K562 (cell line): ENCODE results near the gene FMNL1. TPM values are rescaled to one million over a fixed set of nuclear protein-coding genes. Genes with fewer than 3 reads are reported as not detected.

Source experiments
- CBX5 ChIP-seq: IDR thresholded peaks from 2 replicates; pipeline ENCODE4 v1.6.1; 2014; ENCODE audit warnings: low read depth, borderline replicate concordance
- FOXA3 ChIP-seq, 2 experiments: fragments of 450-650 bp in 1 of 2; sonication (generic) in 1 of 2; formaldehyde crosslinking; IDR thresholded peaks in 1 of 2; conservative IDR thresholded peaks in 1 of 2; 2 replicates each; pipeline versions ENCODE4 v1.4.0 to v1.8.0; 2020 to 2022; ENCODE audit warnings: mild to moderate bottlenecking in 2 of 2, missing genetic modification reagents in 1 of 2
- GATA2 ChIP-seq: sonication (generic); formaldehyde crosslinking; IDR thresholded peaks from 2 replicates; pipeline ENCODE4 v1.4.0; 2020; ENCODE audit warnings: mild to moderate bottlenecking, missing genetic modification reagents
- HDAC6 ChIP-seq: IDR thresholded peaks from 2 replicates; pipeline ENCODE4 v1.6.1; 2012; ENCODE audit warnings: low read depth, mild to moderate bottlenecking, control low read depth, inconsistent platforms, low read length, moderate library complexity
- HES1 ChIP-seq: fragments of 450-650 bp; IDR thresholded peaks from 2 replicates; pipeline ENCODE4 v1.6.1; 2016; ENCODE audit warnings: low read depth, mild to moderate bottlenecking, moderate library complexity
- HOXB6 ChIP-seq: fragments of 250-450 bp; sonication (Bioruptor Pico); IDR thresholded peaks from 2 replicates; pipeline ENCODE4 v1.5.1; 2022; ENCODE audit warnings: mild to moderate bottlenecking, borderline replicate concordance
- JUN ChIP-seq, 2 experiments: sonication (generic) in 1 of 2; formaldehyde crosslinking in 1 of 2; IDR thresholded peaks; 2 replicates each; pipeline versions ENCODE4 v1.6.1 to v1.8.0; 2012 to 2022; ENCODE audit warnings: borderline replicate concordance in 2 of 2, mild to moderate bottlenecking in 2 of 2, improper control_type of control experiment in 1 of 2, low read depth in 1 of 2, low read length in 1 of 2, missing genetic modification reagents in 1 of 2
- MCM5 ChIP-seq: fragments of 450-650 bp; IDR thresholded peaks from 2 replicates; pipeline ENCODE4 v1.6.1; 2016; ENCODE audit warnings: low read depth
- NCOA4 ChIP-seq: fragments of 450-650 bp; IDR thresholded peaks from 2 replicates; pipeline ENCODE4 v1.6.1; 2018; ENCODE audit warnings: mild to moderate bottlenecking; ENCODE audit not compliant: partially characterized antibody
- PHB2 ChIP-seq: fragments of 450-650 bp; IDR thresholded peaks from 2 replicates; pipeline ENCODE4 v1.6.1; 2017; ENCODE audit warnings: low read depth
- PYGO2 ChIP-seq: fragments of 450-650 bp; IDR thresholded peaks from 2 replicates; pipeline ENCODE4 v1.6.1; 2016; ENCODE audit warnings: mild to moderate bottlenecking, missing genetic modification characterization, moderate library complexity, missing compliant biosample characterization
- RBBP5 ChIP-seq: fragments of 200-600 bp; sonication (generic); IDR thresholded peaks from 2 replicates; pipeline ENCODE4 v1.6.1; 2012; ENCODE audit warnings: borderline replicate concordance, mild to moderate bottlenecking, low read length, control low read depth, inconsistent platforms; ENCODE audit not compliant: insufficient read depth, poor library complexity, severe bottlenecking
- RBM15 ChIP-seq: fragments of 200-400 bp; formaldehyde crosslinking; IDR thresholded peaks from 2 replicates; pipeline ENCODE4 v1.6.1; 2018; ENCODE audit warnings: mild to moderate bottlenecking, low read length, moderate library complexity; ENCODE audit not compliant: insufficient read depth
- SAFB2 ChIP-seq: fragments of 200-400 bp; formaldehyde crosslinking; IDR thresholded peaks from 2 replicates; pipeline ENCODE4 v1.6.1; 2018; ENCODE audit warnings: borderline replicate concordance, low read length, low read depth, moderate library complexity; ENCODE audit not compliant: severe bottlenecking
- SMARCA4 ChIP-seq: fragments of 450-650 bp; IDR thresholded peaks from 2 replicates; pipeline ENCODE4 v1.6.1; 2016
- SMC3 ChIP-seq: conservative IDR thresholded peaks from 2 replicates; pipeline ENCODE4 v1.6.1; 2011; ENCODE audit warnings: low read depth, low read length, improper control_type of control experiment; ENCODE audit not compliant: insufficient read depth
- SNRNP70 ChIP-seq: fragments of 200-400 bp; formaldehyde crosslinking; optimal IDR thresholded peaks from 2 replicates; pipeline ENCODE3; 2017; ENCODE audit warnings: low read depth, low read length
- SREBF2 ChIP-seq: sonication (generic); formaldehyde crosslinking; IDR thresholded peaks from 2 replicates; pipeline ENCODE4 v1.4.0; 2020; ENCODE audit warnings: mild to moderate bottlenecking, missing genetic modification reagents
- SRF ChIP-seq, 2 experiments: fragments of 250-450, 450-650 bp in 1 of 2; sonication (Bioruptor Pico) in 1 of 2; sonication (generic) in 1 of 2; formaldehyde crosslinking; IDR thresholded peaks; 2 replicates each; pipeline versions ENCODE4 v1.5.0 to v1.5.1; 2020 to 2022; ENCODE audit warnings: mild to moderate bottlenecking in 1 of 2, missing genetic modification reagents in 1 of 2
- TSHZ1 ChIP-seq: fragments of 250-450 bp; sonication (Bioruptor Pico); IDR thresholded peaks from 2 replicates; pipeline ENCODE4 v1.4.0; 2020; ENCODE audit warnings: mild to moderate bottlenecking, moderate library complexity
- ZC3H8 ChIP-seq: fragments of 450-650 bp; IDR thresholded peaks from 2 replicates; pipeline ENCODE4 v1.6.1; 2017
- ZFP36 ChIP-seq: fragments of 150-350 bp; IDR thresholded peaks from 2 replicates; pipeline ENCODE4 v1.6.1; 2018; ENCODE audit warnings: low read length, low read depth; ENCODE audit not compliant: partially characterized antibody
- ZKSCAN1 ChIP-seq: fragments of 150-350 bp; IDR thresholded peaks from 2 replicates; pipeline ENCODE4 v1.6.1; 2016; ENCODE audit warnings: low read depth, low read length
- ZNF184 ChIP-seq: sonication (generic); formaldehyde crosslinking; IDR thresholded peaks from 2 replicates; pipeline ENCODE4 v1.5.0; 2020; ENCODE audit warnings: missing genetic modification reagents
- ZNF212 ChIP-seq: fragments of 450-650 bp; formaldehyde crosslinking; IDR thresholded peaks from 2 replicates; pipeline ENCODE4 v1.4.0; 2020; ENCODE audit warnings: mild to moderate bottlenecking
- ZNF41 ChIP-seq: fragments of 250-450 bp; sonication (Bioruptor Pico); conservative IDR thresholded peaks from 2 replicates; pipeline ENCODE4 v1.4.0; 2020; ENCODE audit warnings: mild to moderate bottlenecking
- ZSCAN32 ChIP-seq: fragments of 450-650 bp; formaldehyde crosslinking; IDR thresholded peaks from 2 replicates; pipeline ENCODE4 v1.4.0; 2020; ENCODE audit warnings: mild to moderate bottlenecking, moderate library complexity
- polyA plus RNA-seq, 8 experiments: library from polyadenylated mRNA; depleted of rRNA in 4 of 8; stranded (reverse) in 5 of 8; unstranded in 3 of 8; fragments of >200 nt; fragmentation: Nextera tagmentation in 2 of 8; fragmentation: Illumina TruSeq in 1 of 8; extraction: Ambion mirVana in 2 of 8; extraction: Trizol in 1 of 8; gene quantifications; 2 replicates each; pipeline versions ENCODE4 v1.2.1 to v1.2.3, GENCODE V29; 2011 to 2014; ENCODE audit warnings: inconsistent platforms in 1 of 8, missing spikeins in 1 of 8
- total RNA-seq, 7 experiments: library from RNA; depleted of rRNA in 6 of 7; stranded (reverse); fragments of >200 nt in 6 of 7; fragmentation: Illumina TruSeq in 2 of 7; extraction: Trizol in 2 of 7; gene quantifications; 2 replicates each; pipeline versions ENCODE4 v1.2.1 to v1.2.3, GENCODE V29; 2011 to 2021; ENCODE audit warnings: low replicate concordance in 1 of 7

Gene FMNL1
- total and polyA plus RNA-seq, 9 of the 15 experiments (the other 6 are each of a cell fraction or from before 2014, with no cell fraction given): 0.70 to 36.6 (median 7.7) TPM

GRCh38 chr17:45225964-45226530 is 4.4 kb downstream of the FMNL1 start (continued):
- TF ChIP-seq SREBF2 (CRISPR knock-in tag): no peak
- no peak for TF ChIP-seq ZNF41 (CRISPR knock-in tag)
- no peak for TF ChIP-seq ZSCAN32 (CRISPR knock-in tag)
- no peak for TF ChIP-seq FOXA3 (CRISPR knock-in tag; conservative IDR thresholded peaks at IDR 0.05 in 1 of 2, IDR thresholded peaks at IDR 0.05 in 1 of 2)
- TF ChIP-seq HOXB6 (CRISPR knock-in tag): no peak
- no peak for TF ChIP-seq CBX5
- no peak for TF ChIP-seq ZKSCAN1
- TF ChIP-seq TSHZ1 (CRISPR knock-in tag): no peak
- TF ChIP-seq RBBP5: no peak
- TF ChIP-seq HDAC6: no peak
- no peak for TF ChIP-seq MCM5
- peak; percentile 61; the same call in 1 of the 2 replicates for TF ChIP-seq SMARCA4
- TF ChIP-seq SMC3: no peak
- TF ChIP-seq HES1: no peak
- no peak for TF ChIP-seq ZC3H8
- TF ChIP-seq NCOA4: no peak
- no peak for TF ChIP-seq PHB2
- TF ChIP-seq JUN (IDR thresholded peaks at IDR 0.05; ENCODE audit: borderline replicate concordance, low read depth, low read length): no peak
- TF ChIP-seq JUN (CRISPR knock-in tag; IDR thresholded peaks at IDR 0.05; ENCODE audit: borderline replicate concordance): no peak
- no peak for TF ChIP-seq SNRNP70
- TF ChIP-seq PYGO2 (tag): no peak
- no peak for TF ChIP-seq SAFB2
- no peak for TF ChIP-seq ZNF212 (CRISPR knock-in tag)
- no peak for TF ChIP-seq ZFP36
- TF ChIP-seq ZNF184 (CRISPR knock-in tag): no peak
- no peak; a peak in 1 of 4 replicates for TF ChIP-seq SRF (CRISPR knock-in tag; IDR thresholded peaks at IDR 0.05)
- TF ChIP-seq GATA2 (CRISPR knock-in tag): no peak
- no peak for TF ChIP-seq RBM15
